Activated CD8-positive, alpha-beta T cell treated with anti-CD3 and anti-CD28 coated beads, Interleukin-2, amount 10 ng/mL, durations not matched to agents 7 days and 5 days (primary cell): ENCODE results near the gene KCNMA1. TPM values are rescaled to one million over a fixed set of nuclear protein-coding genes. Genes with fewer than 3 reads are reported as not detected.

Experiments used
- ATAC-seq: fragments of 150-1000 bp; cut with Tn5 transposase; one replicate; pipeline ENCODE4 v1.10.0; 2021; ENCODE audit warnings: moderate library complexity
- CTCF ChIA-PET: fragments of 350-600 bp; sonication (Branson Sonifier 250); formaldehyde crosslinking; loops from one replicate; lab custom pipeline; 2021; ENCODE audit warnings: antibody characterized with exemption; lab: Charles Lee
- POLR2A ChIA-PET: fragments of 350-600 bp; sonication (Branson Sonifier 250); formaldehyde crosslinking; loops from one replicate; lab custom pipeline; 2021; ENCODE audit warnings: antibody characterized with exemption; lab: Charles Lee
- DNase-seq: peaks from one replicate; pipeline ENCODE4 v3.0.0-alpha.2; 2020
- H3K27ac Mint-ChIP-seq: one replicate; pipeline ENCODE4 v1.8.0; 2021; ENCODE audit warnings: mild to moderate bottlenecking, mixed read lengths
- H3K27me3 Mint-ChIP-seq: one replicate; pipeline ENCODE4 v1.8.0; 2021; ENCODE audit warnings: low read depth, mixed read lengths
- H3K36me3 Mint-ChIP-seq: one replicate; pipeline ENCODE4 v1.8.0; 2021; ENCODE audit warnings: low read depth, mixed read lengths
- H3K4me1 Mint-ChIP-seq: one replicate; pipeline ENCODE4 v1.8.0; 2021; ENCODE audit warnings: low read depth, mixed read lengths
- H3K4me3 Mint-ChIP-seq: one replicate; pipeline ENCODE4 v1.8.0; 2021; ENCODE audit warnings: mild to moderate bottlenecking, mixed read lengths
- H3K9me3 Mint-ChIP-seq: one replicate; pipeline ENCODE4 v1.8.0; 2022; ENCODE audit warnings: mixed read lengths; ENCODE audit not compliant: insufficient read depth
- total RNA-seq, 2 experiments: library from RNA; stranded (reverse); gene quantifications; one replicate each; pipeline ENCODE4 v1.2.3, GENCODE V29; 2021

KCNMA1 gene
- total RNA-seq, 2 experiments from 2014 or later = 0.16 TPM

- CTCF ChIA-PET = interaction anchor here (1.4 kb wide), 1 partner anchor 16 kb away, joined by 5 read pairs; no protein-coding TSS in a partner anchor
- no peaks in the 10 kb centered on the region for H3K4me1 Mint-ChIP-seq
- H3K27ac Mint-ChIP-seq = no peak overlapping the region
- no peaks in the 10 kb centered on the region for H3K9me3 Mint-ChIP-seq
- H3K4me3 Mint-ChIP-seq = no peak overlapping the region
- H3K36me3 Mint-ChIP-seq = no peaks in the 10 kb centered on the region
- peaks cover 11% of the 10 kb centered on the region for H3K27me3 Mint-ChIP-seq
- DNase-seq (no peak), ATAC-seq (no peak)
- POLR2A ChIA-PET = no interaction called here
Measured at GRCh38 chr10:77149001-77149400, 488.6 kb downstream of the KCNMA1 start.

- no peak overlapping the region for H3K27ac Mint-ChIP-seq
Measured at GRCh38 chr10:77147871-77148270, 489.7 kb downstream of the KCNMA1 start.

GRCh38 chr10:77146712-77147336, 490.8 kb downstream of the KCNMA1 start:
- ATAC-seq (no peak), DNase-seq (no peak)
- H3K27ac Mint-ChIP-seq = no peak overlapping the region
- POLR2A ChIA-PET = no interaction called here
- H3K4me3 Mint-ChIP-seq = no peak overlapping the region
- CTCF ChIA-PET = no interaction called here
- peaks cover 13% of the 10 kb centered on the region for H3K27me3 Mint-ChIP-seq
- no peaks in the 10 kb centered on the region for H3K4me1 Mint-ChIP-seq
- no peaks in the 10 kb centered on the region for H3K36me3 Mint-ChIP-seq
- no peaks in the 10 kb centered on the region for H3K9me3 Mint-ChIP-seq

More at GRCh38 chr10:77147871-77148270, 489.7 kb downstream of the KCNMA1 start:
- ATAC-seq = no peak
- H3K4me1 Mint-ChIP-seq = no peaks in the 10 kb centered on the region
- H3K9me3 Mint-ChIP-seq = no peaks in the 10 kb centered on the region
- ChIA-PET CTCF (interaction anchor here (1.4 kb wide), 1 partner anchor 17 kb away, joined by 5 read pairs; no protein-coding TSS in a partner anchor), POLR2A (no interaction called here)
- DNase-seq = no peak
- H3K36me3 Mint-ChIP-seq = no peaks in the 10 kb centered on the region
- H3K27me3 Mint-ChIP-seq = peaks cover 13% of the 10 kb centered on the region
- no peak overlapping the region for H3K4me3 Mint-ChIP-seq

- no peak overlapping the region for H3K27ac Mint-ChIP-seq
Measured at GRCh38 chr10:77144656-77145055, 493.0 kb downstream of the KCNMA1 start.

GRCh38 chr10:77139252-77140160, 498.1 kb downstream of the KCNMA1 start:
- no peaks in the 10 kb centered on the region for H3K9me3 Mint-ChIP-seq
- no peak overlapping the region for H3K4me3 Mint-ChIP-seq
- H3K27me3 Mint-ChIP-seq = peaks cover 2% of the 10 kb centered on the region
- ChIA-PET POLR2A (no interaction called here), CTCF (interaction anchor here (1.0 kb wide), 1 partner anchor 26 kb away, joined by 3 read pairs; no protein-coding TSS in a partner anchor)
- DNase-seq = no peak
- H3K36me3 Mint-ChIP-seq = no peaks in the 10 kb centered on the region
- H3K27ac Mint-ChIP-seq = no peak overlapping the region
- ATAC-seq = no peak
- no peaks in the 10 kb centered on the region for H3K4me1 Mint-ChIP-seq

More at GRCh38 chr10:77144656-77145055, 493.0 kb downstream of the KCNMA1 start:
- Mint-ChIP-seq H3K9me3 (no peaks in the 10 kb centered on the region), H3K36me3 (no peaks in the 10 kb centered on the region), H3K4me1 (no peaks in the 10 kb centered on the region), H3K27me3 (peaks cover 7% of the 10 kb centered on the region), H3K4me3 (no peak overlapping the region)
- DNase-seq (no peak), ATAC-seq (no peak)
- ChIA-PET CTCF (no interaction called here), POLR2A (no interaction called here)

GRCh38 chr10:77138541-77138940, 499.1 kb downstream of the KCNMA1 start:
- Mint-ChIP-seq H3K27me3 (peaks cover 2% of the 10 kb centered on the region), H3K4me1 (no peaks in the 10 kb centered on the region), H3K36me3 (no peaks in the 10 kb centered on the region), H3K4me3 (no peak overlapping the region), H3K27ac (no peak overlapping the region), H3K9me3 (no peaks in the 10 kb centered on the region)
- ATAC-seq (no peak), DNase-seq (no peak)
- POLR2A ChIA-PET = no interaction called here
- CTCF ChIA-PET = no interaction called here

GRCh38 chr10:77135555-77135954, 502.1 kb downstream of the KCNMA1 start:
- no peak overlapping the region for H3K27ac Mint-ChIP-seq
- H3K4me3 Mint-ChIP-seq = no peak overlapping the region
- H3K4me1 Mint-ChIP-seq = no peaks in the 10 kb centered on the region
- H3K9me3 Mint-ChIP-seq = no peaks in the 10 kb centered on the region
- POLR2A ChIA-PET = no interaction called here
- ATAC-seq (no peak), DNase-seq (no peak)
- no peaks in the 10 kb centered on the region for H3K36me3 Mint-ChIP-seq
- CTCF ChIA-PET = no interaction called here
- peaks cover 12% of the 10 kb centered on the region for H3K27me3 Mint-ChIP-seq

GRCh38 chr10:77131214-77131613, 506.4 kb downstream of the KCNMA1 start:
- H3K4me3 Mint-ChIP-seq = no peak overlapping the region
- no peaks in the 10 kb centered on the region for H3K36me3 Mint-ChIP-seq
- no peaks in the 10 kb centered on the region for H3K9me3 Mint-ChIP-seq
- ATAC-seq (no peak), DNase-seq (no peak)
- H3K27ac Mint-ChIP-seq = no peak overlapping the region
- H3K27me3 Mint-ChIP-seq = peaks cover 12% of the 10 kb centered on the region
- no peaks in the 10 kb centered on the region for H3K4me1 Mint-ChIP-seq
- ChIA-PET POLR2A (no interaction called here), CTCF (no interaction called here)

- ChIA-PET CTCF (no interaction called here), POLR2A (no interaction called here)
- Mint-ChIP-seq H3K27ac (no peak overlapping the region), H3K4me3 (no peak overlapping the region), H3K4me1 (no peaks in the 10 kb centered on the region), H3K27me3 (peaks cover 8% of the 10 kb centered on the region), H3K36me3 (no peaks in the 10 kb centered on the region), H3K9me3 (no peaks in the 10 kb centered on the region)
- no peak for ATAC-seq
- no peak for DNase-seq
Measured at GRCh38 chr10:77127243-77127642, 510.4 kb downstream of the KCNMA1 start.

GRCh38 chr10:77125231-77125630, 512.4 kb downstream of the KCNMA1 start:
- ChIA-PET POLR2A (no interaction called here), CTCF (interaction anchor here (0.8 kb wide), 1 partner anchor 11 kb away, joined by 3 read pairs; no protein-coding TSS in a partner anchor)
- Mint-ChIP-seq H3K27me3 (no peaks in the 10 kb centered on the region), H3K36me3 (no peaks in the 10 kb centered on the region), H3K4me3 (no peak overlapping the region), H3K27ac (no peak overlapping the region), H3K9me3 (no peaks in the 10 kb centered on the region), H3K4me1 (no peaks in the 10 kb centered on the region)
- ATAC-seq (no peak), DNase-seq (no peak)

GRCh38 chr10:77123330-77123729, 514.3 kb downstream of the KCNMA1 start:
- Mint-ChIP-seq H3K9me3 (no peaks in the 10 kb centered on the region), H3K4me1 (no peaks in the 10 kb centered on the region), H3K36me3 (no peaks in the 10 kb centered on the region), H3K4me3 (no peak overlapping the region), H3K27ac (no peak overlapping the region), H3K27me3 (peaks cover under 1% of the 10 kb centered on the region)
- ATAC-seq = no peak
- ChIA-PET POLR2A (no interaction called here), CTCF (no interaction called here)
- no peak for DNase-seq

GRCh38 chr10:77121829-77122228, 515.8 kb downstream of the KCNMA1 start:
- H3K27ac Mint-ChIP-seq = no peak overlapping the region
- no peak for DNase-seq
- POLR2A ChIA-PET = no interaction called here

More at GRCh38 chr10:77121829-77122228, 515.8 kb downstream of the KCNMA1 start:
- H3K4me1 Mint-ChIP-seq = no peaks in the 10 kb centered on the region
- H3K27me3 Mint-ChIP-seq = peaks cover 2% of the 10 kb centered on the region
- CTCF ChIA-PET = no interaction called here
- ATAC-seq = no peak
- H3K9me3 Mint-ChIP-seq = no peaks in the 10 kb centered on the region
- H3K4me3 Mint-ChIP-seq = no peak overlapping the region
- no peaks in the 10 kb centered on the region for H3K36me3 Mint-ChIP-seq
